ENCODE measurements around the gene TUBB4A. TPM values are rescaled to one million over a fixed set of nuclear protein-coding genes. Genes with fewer than 3 reads are reported as not detected.
A peak's percentile ranks its signal among the peaks of the same experiment; 100 is the strongest.

TUBB4A gene
- total RNA-seq, 4 donors from 2014 or later = 2.1 to 13.9 (median 3.4) TPM

GRCh38 chr19:6475321-6476108, 26.6 kb downstream of the TUBB4A start:
- H3K36me3 ChIP-seq = peaks cover 4% of the 10 kb centered on the region
- TF ChIP-seq EP300 (IDR thresholded peaks at IDR 0.05) = no peak
- no peak for TF ChIP-seq CTCF (IDR thresholded peaks at IDR 0.05)
- TF ChIP-seq POLR2AphosphoS5 (IDR thresholded peaks at IDR 0.05) = no peak
- no peak for TF ChIP-seq POLR2A (IDR thresholded peaks at IDR 0.05)
- H3K9me3 ChIP-seq = no peaks in the 10 kb centered on the region
- peaks cover 17% of the 10 kb centered on the region for H3K4me1 ChIP-seq
- no peak for DNase-seq (ENCODE audit: low spot score in 2 of 2)
- H3K27me3 ChIP-seq = peaks cover 21% of the 10 kb centered on the region
- H3K27ac ChIP-seq = no peak overlapping the region
- H3K4me3 ChIP-seq = peak overlapping the region; percentile 31
- no CpG with 5 or more reads among the region's 52 CpGs for WGBS

GRCh38 chr19:6473647-6474046, 28.5 kb downstream of the TUBB4A start:
- no peak for DNase-seq (ENCODE audit: low spot score in 2 of 2)

GRCh38 chr19:6472713-6473112, 29.4 kb downstream of the TUBB4A start:
- 70% methylated on average over 4 of the region's 4 CpGs for WGBS
- TF ChIP-seq POLR2A (IDR thresholded peaks at IDR 0.05) (no peak), EP300 (IDR thresholded peaks at IDR 0.05) (no peak), POLR2AphosphoS5 (IDR thresholded peaks at IDR 0.05) (no peak)
- H3K4me3 ChIP-seq = no peak overlapping the region
- peaks cover 4% of the 10 kb centered on the region for H3K36me3 ChIP-seq
- H3K9me3 ChIP-seq = no peaks in the 10 kb centered on the region
- no peak for DNase-seq (ENCODE audit: low spot score in 2 of 2)
- H3K4me1 ChIP-seq = peaks cover 17% of the 10 kb centered on the region
- H3K27ac ChIP-seq = no peak overlapping the region
- peaks cover 21% of the 10 kb centered on the region for H3K27me3 ChIP-seq

More at GRCh38 chr19:6473647-6474046, 28.5 kb downstream of the TUBB4A start:
- H3K27ac ChIP-seq = no peak overlapping the region
- no peaks in the 10 kb centered on the region for H3K9me3 ChIP-seq
- 73% methylated on average over 9 of the region's 9 CpGs for WGBS
- peaks cover 21% of the 10 kb centered on the region for H3K27me3 ChIP-seq
- no peak overlapping the region for H3K4me3 ChIP-seq
- TF ChIP-seq POLR2A (IDR thresholded peaks at IDR 0.05) (no peak), POLR2AphosphoS5 (IDR thresholded peaks at IDR 0.05) (no peak), EP300 (IDR thresholded peaks at IDR 0.05) (no peak), CTCF (IDR thresholded peaks at IDR 0.05) (no peak)
- H3K36me3 ChIP-seq = peaks cover 4% of the 10 kb centered on the region
- H3K4me1 ChIP-seq = peaks cover 17% of the 10 kb centered on the region

GRCh38 chr19:6471076-6471475, 31.0 kb downstream of the TUBB4A start:
- Histone ChIP-seq H3K9me3 (no peaks in the 10 kb centered on the region), H3K36me3 (peaks cover 11% of the 10 kb centered on the region), H3K4me1 (peaks cover 9% of the 10 kb centered on the region), H3K27me3 (peaks cover 14% of the 10 kb centered on the region), H3K4me3 (no peak overlapping the region), H3K27ac (no peak overlapping the region)
- 91% methylated on average over 14 of the region's 14 CpGs for WGBS
- TF ChIP-seq POLR2AphosphoS5 (IDR thresholded peaks at IDR 0.05) (no peak), POLR2A (IDR thresholded peaks at IDR 0.05) (no peak), CTCF (IDR thresholded peaks at IDR 0.05) (no peak), EP300 (IDR thresholded peaks at IDR 0.05) (no peak)
- DNase-seq (ENCODE audit: low spot score in 2 of 2) = no peak

DNA sequence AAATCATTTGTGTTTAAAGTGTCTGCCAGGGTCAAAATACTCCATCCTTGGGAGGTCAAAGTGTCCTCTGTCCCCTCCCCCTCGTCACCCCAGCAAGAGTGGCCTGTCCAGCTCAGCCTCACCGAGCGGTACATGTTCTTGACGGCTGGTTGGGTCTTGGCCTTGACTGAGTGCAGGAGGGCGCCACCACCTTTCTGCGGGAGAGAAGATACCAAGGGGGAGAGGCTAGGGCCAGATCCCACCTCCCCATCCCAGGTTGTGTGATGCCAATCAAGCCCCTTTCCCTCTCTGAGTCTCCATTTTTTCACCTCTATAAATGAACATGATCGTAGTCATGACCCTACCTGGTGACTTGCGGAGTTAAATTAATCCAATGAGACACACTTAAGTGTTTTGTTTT, 31.9 kb downstream of the TUBB4A start:
- H3K4me1 ChIP-seq = peaks cover 4% of the 10 kb centered on the region
- H3K36me3 ChIP-seq = peaks cover 7% of the 10 kb centered on the region
- WGBS = 84% methylated on average over 8 of the region's 8 CpGs
- no peak for DNase-seq (ENCODE audit: low spot score in 2 of 2)
- TF ChIP-seq POLR2A (IDR thresholded peaks at IDR 0.05) = no peak
- no peak for TF ChIP-seq POLR2AphosphoS5 (IDR thresholded peaks at IDR 0.05)
- no peak for TF ChIP-seq CTCF (IDR thresholded peaks at IDR 0.05)
- TF ChIP-seq EP300 (IDR thresholded peaks at IDR 0.05) = no peak
- no peak overlapping the region for H3K4me3 ChIP-seq
- no peak overlapping the region for H3K27ac ChIP-seq
- peaks cover 5% of the 10 kb centered on the region for H3K27me3 ChIP-seq
- H3K9me3 ChIP-seq = no peaks in the 10 kb centered on the region
